Activated CD8-positive, alpha-beta memory T cell treated with anti-CD3 and anti-CD28 coated beads for 24 hours (primary cell): ENCODE results near the gene DSCAML1.

ENCODE experiments used
- DNase-seq: peaks from one replicate; pipeline ENCODE4 v3.0.0-alpha.2; 2020

Gene DSCAML1

GRCh38 chr11:117604336-117604995 is 192.6 kb downstream of the DSCAML1 start:
- no peak for DNase-seq

GRCh38 chr11:117603932-117604331 is 193.1 kb downstream of the DSCAML1 start:
- DNase-seq: no peak

- no peak for DNase-seq
Measured at GRCh38 chr11:117601006-117601708, 195.9 kb downstream of the DSCAML1 start.

- no peak for DNase-seq
Measured at GRCh38 chr11:117600234-117600783, 196.7 kb downstream of the DSCAML1 start.

- DNase-seq: peak; percentile 64
Measured at GRCh38 chr11:117597071-117597470, 199.9 kb downstream of the DSCAML1 start.

- DNase-seq: no peak
Measured at GRCh38 chr11:117595440-117595839, 201.6 kb downstream of the DSCAML1 start.

- no peak for DNase-seq
Measured at GRCh38 chr11:117594721-117595120, 202.3 kb downstream of the DSCAML1 start.

GRCh38 chr11:117593065-117593464 is 204.0 kb downstream of the DSCAML1 start:
- DNase-seq: no peak

- DNase-seq: no peak
Measured at GRCh38 chr11:117591316-117592039, 205.5 kb downstream of the DSCAML1 start.

GRCh38 chr11:117589063-117589462 is 208.0 kb downstream of the DSCAML1 start:
- DNase-seq: no peak

GRCh38 chr11:117588166-117588810 is 208.7 kb downstream of the DSCAML1 start:
- no peak for DNase-seq

GRCh38 chr11:117587416-117587815 is 209.6 kb downstream of the DSCAML1 start:
- DNase-seq: no peak

- no peak for DNase-seq
Measured at GRCh38 chr11:117586392-117586791, 210.6 kb downstream of the DSCAML1 start.

GRCh38 chr11:117585631-117586030 is 211.4 kb downstream of the DSCAML1 start:
- no peak for DNase-seq

GRCh38 chr11:117584056-117584830 is 212.8 kb downstream of the DSCAML1 start:
- no peak for DNase-seq

GRCh38 chr11:117583063-117583801 is 213.8 kb downstream of the DSCAML1 start:
- DNase-seq: no peak

- DNase-seq: no peak
Measured at GRCh38 chr11:117582433-117582832, 214.6 kb downstream of the DSCAML1 start.

- DNase-seq: no peak
Measured at GRCh38 chr11:117580866-117581265, 216.2 kb downstream of the DSCAML1 start.

GRCh38 chr11:117579161-117579560 is 217.9 kb downstream of the DSCAML1 start:
- DNase-seq: no peak

GRCh38 chr11:117575856-117576255 is 221.2 kb downstream of the DSCAML1 start:
- DNase-seq: no peak

GRCh38 chr11:117574551-117574950 is 222.5 kb downstream of the DSCAML1 start:
- no peak for DNase-seq

GRCh38 chr11:117573326-117573725 is 223.7 kb downstream of the DSCAML1 start:
- no peak for DNase-seq
